Epithelial cell of esophagus (primary cell): Measurements from ENCODE around the gene TBX15.

Experiments
- DNase-seq: peaks from one replicate; pipeline ENCODE4 v3.0.0; 2010; ENCODE audit warnings: low read depth
- H3K4me3 ChIP-seq: 2 replicates; pipeline ENCODE4 v1.5.1; 2011; ENCODE audit warnings: mild to moderate bottlenecking, low read length, control low read depth
- TF ChIP-seq, protein P1 (sequence below): IDR thresholded peaks from 2 replicates; pipeline ENCODE4 v1.5.1; 2011; ENCODE audit warnings: low read depth, mild to moderate bottlenecking, low read length, control low read depth, inconsistent platforms; ENCODE audit not compliant: insufficient read depth; ENCODE audit errors: missing control alignments

TBX15 gene

DNA sequence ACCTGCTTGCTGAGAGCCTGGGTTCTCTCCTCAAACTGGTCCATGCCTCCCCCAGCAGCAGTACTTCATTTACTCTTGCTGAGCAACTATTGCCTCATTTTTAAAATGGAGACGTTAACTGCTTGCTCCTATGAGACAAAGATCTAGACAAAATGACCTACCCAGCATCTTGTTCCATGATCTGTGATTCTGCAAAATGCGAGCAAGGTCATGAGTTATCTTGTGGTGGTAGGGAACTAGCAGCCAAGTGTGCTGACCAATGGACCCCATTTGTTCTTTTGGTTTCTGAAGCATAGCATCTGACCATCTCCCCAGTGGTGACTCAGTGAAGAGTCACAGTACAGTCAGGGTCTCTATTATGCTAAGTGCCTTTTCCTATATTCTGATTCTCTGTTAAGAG, 40.4 kb downstream of the TBX15 start:
- no peak overlapping the region for H3K4me3 ChIP-seq
- peak; percentile 11 for DNase-seq
- TF ChIP-seq, protein P1, sequence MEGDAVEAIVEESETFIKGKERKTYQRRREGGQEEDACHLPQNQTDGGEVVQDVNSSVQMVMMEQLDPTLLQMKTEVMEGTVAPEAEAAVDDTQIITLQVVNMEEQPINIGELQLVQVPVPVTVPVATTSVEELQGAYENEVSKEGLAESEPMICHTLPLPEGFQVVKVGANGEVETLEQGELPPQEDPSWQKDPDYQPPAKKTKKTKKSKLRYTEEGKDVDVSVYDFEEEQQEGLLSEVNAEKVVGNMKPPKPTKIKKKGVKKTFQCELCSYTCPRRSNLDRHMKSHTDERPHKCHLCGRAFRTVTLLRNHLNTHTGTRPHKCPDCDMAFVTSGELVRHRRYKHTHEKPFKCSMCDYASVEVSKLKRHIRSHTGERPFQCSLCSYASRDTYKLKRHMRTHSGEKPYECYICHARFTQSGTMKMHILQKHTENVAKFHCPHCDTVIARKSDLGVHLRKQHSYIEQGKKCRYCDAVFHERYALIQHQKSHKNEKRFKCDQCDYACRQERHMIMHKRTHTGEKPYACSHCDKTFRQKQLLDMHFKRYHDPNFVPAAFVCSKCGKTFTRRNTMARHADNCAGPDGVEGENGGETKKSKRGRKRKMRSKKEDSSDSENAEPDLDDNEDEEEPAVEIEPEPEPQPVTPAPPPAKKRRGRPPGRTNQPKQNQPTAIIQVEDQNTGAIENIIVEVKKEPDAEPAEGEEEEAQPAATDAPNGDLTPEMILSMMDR, result no peak

DNA sequence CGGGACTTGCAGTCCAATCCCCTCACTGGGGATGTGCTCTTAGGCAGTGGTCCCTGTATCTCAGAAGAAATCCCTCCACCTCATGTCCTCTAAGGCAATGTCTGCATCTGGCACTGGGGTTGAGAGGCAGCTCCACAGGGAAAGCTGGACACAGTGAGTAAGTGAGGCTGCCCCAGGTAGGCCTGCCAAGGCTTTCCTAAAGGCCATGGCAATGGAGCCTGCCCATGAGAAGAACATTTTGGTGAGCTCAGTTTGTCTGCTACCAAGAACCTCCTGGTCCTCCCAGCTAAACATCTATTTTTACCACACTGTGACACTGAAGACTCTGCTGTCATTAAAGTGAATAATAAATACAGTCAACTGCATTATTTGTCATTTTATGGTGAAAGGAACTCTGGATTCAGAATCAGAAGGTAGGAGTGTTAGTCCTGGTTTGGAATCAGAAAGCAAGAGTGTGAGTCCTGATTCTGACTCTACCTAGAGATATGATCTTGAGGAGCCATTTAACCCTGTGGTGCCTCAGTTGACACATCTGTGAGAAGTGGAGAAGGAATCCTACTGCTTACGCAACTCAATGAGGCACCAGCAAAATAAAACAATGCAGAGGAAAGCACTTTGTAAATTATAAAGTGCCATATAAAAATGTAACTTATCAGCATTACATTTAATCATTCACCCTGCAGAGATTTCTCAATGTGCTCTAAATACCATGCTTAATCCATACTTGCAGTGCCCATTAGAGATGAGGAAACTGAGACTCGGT, 41.0 kb downstream of the TBX15 start:
- no peak overlapping the region for H3K4me3 ChIP-seq
- DNase-seq, result no peak
- TF ChIP-seq, protein P1, result no peak

DNA sequence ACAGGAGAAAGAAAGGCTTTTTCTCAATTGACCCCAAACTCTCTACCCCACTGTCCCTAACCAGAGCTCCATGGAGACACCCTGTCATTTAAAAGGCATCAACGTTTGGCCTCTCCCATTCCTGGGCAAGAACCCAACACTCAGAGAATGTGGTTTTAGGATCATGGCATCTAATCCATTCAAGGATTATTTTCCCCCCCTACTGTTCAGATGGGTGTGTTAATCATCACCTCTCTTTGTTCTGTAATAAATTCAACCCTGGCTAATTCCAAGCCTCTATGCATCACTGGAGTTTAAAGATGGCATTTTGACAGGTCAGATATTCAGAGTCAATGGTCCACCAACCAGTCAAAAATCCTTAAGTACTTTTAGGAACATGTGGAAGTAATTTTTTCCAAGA, 42.7 kb downstream of the TBX15 start:
- TF ChIP-seq, protein P1, result no peak
- DNase-seq, result no peak

DNA sequence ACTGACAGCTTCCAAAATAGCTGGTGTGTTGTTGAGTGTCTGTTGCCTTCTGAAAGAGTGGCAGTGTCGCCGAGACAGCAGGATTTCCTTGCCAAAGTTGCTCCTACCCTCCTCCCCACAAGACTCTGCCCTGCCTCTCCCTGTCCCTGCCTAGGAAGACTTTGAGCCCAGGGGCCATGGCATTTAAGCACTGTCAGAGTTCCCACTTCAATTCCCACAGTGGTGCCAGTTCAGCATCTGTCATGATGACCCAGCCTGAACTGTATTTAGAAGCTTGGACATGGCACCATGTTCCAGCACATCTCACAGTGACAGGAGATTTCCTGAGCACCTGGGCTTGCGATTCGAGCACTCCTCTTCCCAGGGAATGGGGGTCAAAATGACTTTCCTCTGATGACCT, 43.6 kb downstream of the TBX15 start:
- TF ChIP-seq, protein P1, result no peak
- no peak overlapping the region for H3K4me3 ChIP-seq
- no peak for DNase-seq

More for the DNA sequence above, 42.7 kb downstream of the TBX15 start:
- no peak overlapping the region for H3K4me3 ChIP-seq

DNA sequence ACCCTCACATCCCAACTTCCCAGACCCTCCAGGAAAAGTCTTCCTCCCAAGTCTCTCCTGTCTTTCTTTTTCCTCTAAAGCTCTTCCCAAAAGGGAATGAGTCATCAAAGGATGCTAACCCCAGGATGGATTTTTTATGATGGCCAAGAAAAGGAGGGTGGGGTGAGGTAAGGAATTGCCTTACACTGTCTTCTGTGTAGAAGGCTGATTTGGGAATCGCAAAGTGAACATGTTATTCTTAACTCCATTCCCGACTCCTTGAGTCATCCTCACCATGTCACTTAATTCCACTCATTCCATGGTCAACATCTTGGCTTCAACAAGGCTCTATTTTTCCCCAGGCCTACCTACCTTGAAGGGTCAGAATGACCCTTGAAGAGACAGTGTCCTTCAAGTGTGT, 44.0 kb downstream of the TBX15 start:
- H3K4me3 ChIP-seq, result no peak overlapping the region
- TF ChIP-seq, protein P1, result no peak
- DNase-seq, result no peak

DNA sequence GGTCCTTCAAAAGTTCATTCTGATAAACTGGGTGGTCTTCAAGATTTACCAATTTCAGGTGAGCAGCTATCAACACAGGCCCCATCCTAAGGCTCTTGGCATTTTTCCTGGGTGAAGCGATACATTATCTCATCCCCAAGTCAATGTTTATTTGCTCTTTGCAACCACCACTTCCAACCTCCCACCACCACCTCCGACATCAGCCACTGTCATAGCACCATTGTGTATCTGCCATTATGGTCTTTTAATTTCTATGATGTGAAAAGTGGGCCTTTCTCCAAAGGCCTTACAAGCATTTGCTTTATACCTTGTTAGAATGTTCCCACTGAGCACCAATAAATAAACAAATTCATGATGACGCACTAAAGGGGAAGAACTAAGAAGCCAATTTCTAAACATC, 47.2 kb downstream of the TBX15 start:
- TF ChIP-seq, protein P1, result no peak
- H3K4me3 ChIP-seq, result no peak overlapping the region
- no peak for DNase-seq
